Measurements from ENCODE around the gene ELK3.

DNA sequence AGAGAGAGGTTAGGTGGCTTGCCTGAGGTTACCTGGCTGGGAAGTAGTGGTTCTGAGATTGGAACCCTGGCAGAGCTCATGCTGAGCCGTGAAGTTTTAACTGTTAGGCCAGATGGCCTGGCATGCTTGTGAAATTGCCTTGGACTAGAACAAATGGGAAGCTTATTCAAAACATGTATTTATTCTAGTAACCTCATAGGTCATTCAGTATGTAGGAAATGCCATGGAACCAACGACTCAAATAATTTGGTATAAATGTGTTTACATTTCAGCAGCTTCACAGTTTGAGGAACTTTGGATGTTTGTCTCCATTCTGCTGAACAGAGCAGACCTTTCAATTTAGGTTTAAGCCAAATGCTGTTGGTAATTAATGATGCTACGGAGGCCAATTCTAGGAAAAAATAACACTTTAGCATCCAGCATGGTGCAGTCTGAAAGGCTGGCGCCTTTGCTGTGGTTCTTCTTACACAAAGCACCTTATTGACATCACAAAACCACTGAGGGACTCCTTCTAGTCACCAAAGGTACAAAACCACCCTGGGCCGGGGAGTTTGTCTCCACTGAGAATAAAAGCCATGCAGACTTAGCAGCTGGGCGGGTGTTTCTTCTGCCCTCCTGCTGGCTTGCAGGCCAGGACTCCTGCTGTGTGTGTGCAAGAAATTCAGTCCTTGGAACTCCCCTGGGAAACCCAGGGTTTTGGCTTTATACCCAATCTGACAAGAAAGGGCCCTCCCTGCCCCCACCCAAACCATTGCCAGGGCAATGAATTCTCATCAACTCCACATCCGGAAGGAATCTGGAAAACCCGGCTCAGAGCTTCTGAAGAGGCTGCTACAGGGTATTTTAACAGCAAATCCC is 64.2 kb downstream of the ELK3 start:
- TF ChIP-seq, protein P1, sequence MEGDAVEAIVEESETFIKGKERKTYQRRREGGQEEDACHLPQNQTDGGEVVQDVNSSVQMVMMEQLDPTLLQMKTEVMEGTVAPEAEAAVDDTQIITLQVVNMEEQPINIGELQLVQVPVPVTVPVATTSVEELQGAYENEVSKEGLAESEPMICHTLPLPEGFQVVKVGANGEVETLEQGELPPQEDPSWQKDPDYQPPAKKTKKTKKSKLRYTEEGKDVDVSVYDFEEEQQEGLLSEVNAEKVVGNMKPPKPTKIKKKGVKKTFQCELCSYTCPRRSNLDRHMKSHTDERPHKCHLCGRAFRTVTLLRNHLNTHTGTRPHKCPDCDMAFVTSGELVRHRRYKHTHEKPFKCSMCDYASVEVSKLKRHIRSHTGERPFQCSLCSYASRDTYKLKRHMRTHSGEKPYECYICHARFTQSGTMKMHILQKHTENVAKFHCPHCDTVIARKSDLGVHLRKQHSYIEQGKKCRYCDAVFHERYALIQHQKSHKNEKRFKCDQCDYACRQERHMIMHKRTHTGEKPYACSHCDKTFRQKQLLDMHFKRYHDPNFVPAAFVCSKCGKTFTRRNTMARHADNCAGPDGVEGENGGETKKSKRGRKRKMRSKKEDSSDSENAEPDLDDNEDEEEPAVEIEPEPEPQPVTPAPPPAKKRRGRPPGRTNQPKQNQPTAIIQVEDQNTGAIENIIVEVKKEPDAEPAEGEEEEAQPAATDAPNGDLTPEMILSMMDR (conservative IDR thresholded peaks at IDR 0.05; ENCODE audit: low read length): no peak
- TF ChIP-seq EZH2phosphoT487 (IDR thresholded peaks at IDR 0.05; ENCODE audit: borderline replicate concordance): no peak

All from Loucy (cell line).